K562 (cell line): ENCODE data around the gene ISY1. TPM values are rescaled to one million over a fixed set of nuclear protein-coding genes. Genes with fewer than 3 reads are reported as not detected.

ENCODE experiments used
- BCL6 ChIP-seq: fragments of 250-450 bp; sonication (Bioruptor Pico); IDR thresholded peaks from 2 replicates; pipeline ENCODE4 v1.4.0; 2020
- BRD4 ChIP-seq: fragments of 200-600 bp; sonication (generic); IDR thresholded peaks from 2 replicates; pipeline ENCODE4 v1.6.1; 2017; ENCODE audit warnings: inconsistent platforms
- CGGBP1 ChIP-seq: fragments of 250-450 bp; sonication (Bioruptor Pico); IDR thresholded peaks from 2 replicates; pipeline ENCODE4 v1.9.0; 2021; ENCODE audit warnings: mild to moderate bottlenecking
- CHD1 ChIP-seq: fragments of 200-600 bp; sonication (generic); IDR thresholded peaks from one replicate; pipeline ENCODE4 v1.6.1; 2012; ENCODE audit warnings: mild to moderate bottlenecking, moderate library complexity, low read length, inconsistent platforms
- FOS ChIP-seq: IDR thresholded peaks from 3 replicates; pipeline ENCODE4 v1.6.1; 2011; ENCODE audit not compliant: insufficient read length; ENCODE audit errors: extremely low read depth
- FOXA1 ChIP-seq: fragments of 450-650 bp; IDR thresholded peaks from 2 replicates; pipeline ENCODE4 v1.6.1; 2016; ENCODE audit warnings: mild to moderate bottlenecking, borderline replicate concordance
- FOXJ3 ChIP-seq: sonication (generic); formaldehyde crosslinking; IDR thresholded peaks from 2 replicates; pipeline ENCODE4 v1.4.0; 2020; ENCODE audit warnings: mild to moderate bottlenecking, missing genetic modification reagents
- LEF1 ChIP-seq: fragments of 450-650 bp; IDR thresholded peaks from 2 replicates; pipeline ENCODE4 v1.6.1; 2016; ENCODE audit warnings: mild to moderate bottlenecking
- MED1 ChIP-seq: sonication (generic); formaldehyde crosslinking; IDR thresholded peaks from 2 replicates; pipeline ENCODE4 v1.8.1; 2023; ENCODE audit warnings: missing genetic modification reagents, borderline replicate concordance
- MTA1 ChIP-seq: fragments of 450-650 bp; IDR thresholded peaks from 2 replicates; pipeline ENCODE4 v1.6.1; 2017; ENCODE audit warnings: borderline replicate concordance
- MTA2 ChIP-seq: fragments of 450-650 bp; IDR thresholded peaks from 2 replicates; pipeline ENCODE4 v1.6.1; 2016; ENCODE audit warnings: low read depth
- SMAD1 ChIP-seq: fragments of 150-350 bp; IDR thresholded peaks from 2 replicates; pipeline ENCODE4 v1.6.1; 2014; ENCODE audit warnings: low read length, low read depth; ENCODE audit not compliant: partially characterized antibody
- SRSF9 ChIP-seq: fragments of 200-400 bp; formaldehyde crosslinking; IDR thresholded peaks from 2 replicates; pipeline ENCODE4 v1.6.1; 2017; ENCODE audit warnings: low read depth, low read length, borderline replicate concordance
- TRIM25 ChIP-seq: fragments of 450-650 bp; IDR thresholded peaks from 2 replicates; pipeline ENCODE4 v1.7.0; 2016; ENCODE audit warnings: borderline replicate concordance
- ZC3H4 ChIP-seq: sonication (generic); formaldehyde crosslinking; IDR thresholded peaks from 2 replicates; pipeline ENCODE4 v1.9.0; 2021; ENCODE audit warnings: missing genetic modification reagents, borderline replicate concordance
- ZC3H8 ChIP-seq: fragments of 450-650 bp; IDR thresholded peaks from 2 replicates; pipeline ENCODE4 v1.6.1; 2017
- ZFX ChIP-seq: sonication (generic); formaldehyde crosslinking; IDR thresholded peaks from 2 replicates; pipeline ENCODE4 v1.8.0; 2022; ENCODE audit warnings: mild to moderate bottlenecking, missing genetic modification reagents, moderate library complexity
- ZNF133 ChIP-seq: fragments of 250-450 bp; sonication (Bioruptor Pico); IDR thresholded peaks from 2 replicates; pipeline ENCODE4 v1.4.0; 2020; ENCODE audit warnings: mild to moderate bottlenecking
- ZNF445 ChIP-seq: fragments of 250-450 bp; sonication (Bioruptor Pico); IDR thresholded peaks from 2 replicates; pipeline ENCODE4 v1.4.0; 2020; ENCODE audit warnings: low read depth, mild to moderate bottlenecking, moderate library complexity
- polyA plus RNA-seq, 8 experiments: library from polyadenylated mRNA; depleted of rRNA in 4 of 8; stranded (reverse) in 5 of 8; unstranded in 3 of 8; fragments of >200 nt; fragmentation: Nextera tagmentation in 2 of 8; fragmentation: Illumina TruSeq in 1 of 8; extraction: Ambion mirVana in 2 of 8; extraction: Trizol in 1 of 8; gene quantifications; 2 replicates each; pipeline versions ENCODE4 v1.2.1 to v1.2.3, GENCODE V29; 2011 to 2014; ENCODE audit warnings: inconsistent platforms in 1 of 8, missing spikeins in 1 of 8
- total RNA-seq, 7 experiments: library from RNA; depleted of rRNA in 6 of 7; stranded (reverse); fragments of >200 nt in 6 of 7; fragmentation: Illumina TruSeq in 2 of 7; extraction: Trizol in 2 of 7; gene quantifications; 2 replicates each; pipeline versions ENCODE4 v1.2.1 to v1.2.3, GENCODE V29; 2011 to 2021; ENCODE audit warnings: low replicate concordance in 1 of 7
- TF ChIP-seq, protein P1 (sequence below), 2 experiments: IDR thresholded peaks in 1 of 2; conservative IDR thresholded peaks in 1 of 2; 2 replicates each; pipeline ENCODE4 v1.6.1; 2016; ENCODE audit warnings: low read depth in 2 of 2, mild to moderate bottlenecking in 1 of 2, missing compliant biosample characterization in 1 of 2, missing genetic modification characterization in 1 of 2, moderate library complexity in 1 of 2

The ISY1 gene
- total and polyA plus RNA-seq, 9 of the 15 experiments (the other 6 are each of a cell fraction or from before 2014, with no cell fraction given): 23.5 to 50.0 (median 32.9) TPM

GRCh38 chr3:129183569-129184395, 22.9 kb upstream of the ISY1 start, which contains the start of gene CNBP (continued):
- TF ChIP-seq MTA1 (no peak), BCL6 (no peak), ZNF133 (CRISPR knock-in tag) (no peak), BRD4 (no peak; the same call in 1 of the 2 replicates), ZC3H8 (no peak), CGGBP1 (CRISPR knock-in tag) (0 out of 2 replicates have a peak, but pooled peaks have one; percentile 51), ZC3H4 (CRISPR knock-in tag) (no peak; the same call in 1 of the 2 replicates), FOS (peak; percentile 62), SRSF9 (no peak), CHD1 (peak; percentile 90), TRIM25 (no peak), MTA2 (no peak), ZNF445 (CRISPR knock-in tag) (no peak), ZFX (CRISPR knock-in tag) (peak; percentile 98), FOXA1 (no peak), LEF1 (no peak), SMAD1 (peak; percentile 82), MED1 (no peak), FOXJ3 (CRISPR knock-in tag) (no peak)
- TF ChIP-seq, protein P1, sequence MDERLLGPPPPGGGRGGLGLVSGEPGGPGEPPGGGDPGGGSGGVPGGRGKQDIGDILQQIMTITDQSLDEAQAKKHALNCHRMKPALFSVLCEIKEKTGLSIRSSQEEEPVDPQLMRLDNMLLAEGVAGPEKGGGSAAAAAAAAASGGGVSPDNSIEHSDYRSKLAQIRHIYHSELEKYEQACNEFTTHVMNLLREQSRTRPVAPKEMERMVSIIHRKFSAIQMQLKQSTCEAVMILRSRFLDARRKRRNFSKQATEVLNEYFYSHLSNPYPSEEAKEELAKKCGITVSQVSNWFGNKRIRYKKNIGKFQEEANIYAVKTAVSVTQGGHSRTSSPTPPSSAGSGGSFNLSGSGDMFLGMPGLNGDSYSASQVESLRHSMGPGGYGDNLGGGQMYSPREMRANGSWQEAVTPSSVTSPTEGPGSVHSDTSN (CRISPR knock-in tag; IDR thresholded peaks at IDR 0.05; ENCODE audit: low read depth): no peak
- TF ChIP-seq, protein P1 (tag; conservative IDR thresholded peaks at IDR 0.05; ENCODE audit: low read depth): no peak
